Retinal pigment epithelial cell (primary cell): Measurements from ENCODE around the gene ARL13A.
"Not testable (repeated sequence)": the region's sequence is repeated elsewhere in the genome, so short reads cannot be mapped to it uniquely, and the experiment has no call there.

Source experiments
- DNase-seq: peaks from one replicate; pipeline ENCODE4 v3.0.0-alpha.2; 2010; ENCODE audit warnings: low read depth
- H3K4me3 ChIP-seq: 2 replicates; pipeline ENCODE4 v1.5.1; 2011; ENCODE audit warnings: mild to moderate bottlenecking, low read length, control low read depth, moderate library complexity
- CTCF ChIP-seq: conservative IDR thresholded peaks from 2 replicates; pipeline ENCODE4 v1.5.1; 2011; ENCODE audit warnings: low read depth, low read length, control low read depth, inconsistent platforms

ARL13A gene

DNA sequence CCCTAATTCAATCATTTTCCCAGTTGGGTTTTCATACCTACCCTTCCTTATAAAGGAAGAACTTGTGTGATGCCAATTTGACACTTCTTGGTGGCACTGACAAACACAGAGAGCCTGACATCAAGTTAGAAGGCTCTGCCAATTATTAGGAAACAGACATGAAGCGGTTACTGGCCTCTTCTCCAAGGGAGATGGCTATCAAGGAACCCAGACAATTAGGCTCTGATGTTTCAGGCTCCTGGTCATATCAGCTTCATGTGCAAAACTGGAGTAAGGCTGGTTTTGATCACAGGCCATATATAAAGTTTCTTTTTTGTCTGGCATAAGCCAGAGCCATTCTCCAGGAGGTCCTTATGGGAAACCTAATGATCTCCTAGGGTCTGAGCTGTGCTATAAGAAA lies 428 bp downstream of the ARL13A start:
- no peak for DNase-seq
- no peak overlapping the region for H3K4me3 ChIP-seq
- TF ChIP-seq CTCF = no peak

- TF ChIP-seq CTCF = no peak
- no peak overlapping the region for H3K4me3 ChIP-seq
- DNase-seq = no peak
Measured at GRCh38 chrX:100973411-100973810, 3.9 kb downstream of the ARL13A start.

DNA sequence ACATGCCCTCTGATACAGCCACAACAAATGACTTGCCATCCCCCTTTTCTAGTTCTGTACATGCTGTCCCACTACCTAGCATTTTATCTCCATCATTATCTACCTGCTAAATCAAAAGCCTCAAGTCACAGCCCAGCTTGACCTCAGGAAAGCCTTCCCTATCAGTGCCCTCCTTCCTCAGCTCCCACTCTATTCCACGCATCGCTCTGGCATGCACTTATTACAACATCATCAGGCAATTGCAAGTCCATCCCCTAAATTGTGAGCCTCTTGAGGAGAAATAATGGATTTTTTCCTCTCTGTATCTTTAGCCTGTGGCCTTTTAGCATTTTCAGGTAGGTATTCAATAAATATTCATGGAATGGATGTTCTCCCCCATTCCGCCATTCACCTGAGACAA lies 5.7 kb downstream of the ARL13A start:
- no peak overlapping the region for H3K4me3 ChIP-seq
- TF ChIP-seq CTCF = no peak

GRCh38 chrX:100976211-100976610 lies 6.7 kb downstream of the ARL13A start:
- DNase-seq = no peak
- TF ChIP-seq CTCF = no peak
- no peak overlapping the region for H3K4me3 ChIP-seq

More for the DNA sequence above, 5.7 kb downstream of the ARL13A start:
- no peak for DNase-seq

GRCh38 chrX:100979881-100980607 lies 10.5 kb downstream of the ARL13A start:
- no peak overlapping the region for H3K4me3 ChIP-seq
- DNase-seq = no peak
- TF ChIP-seq CTCF = no peak

GRCh38 chrX:100980608-100981497 lies 11.3 kb downstream of the ARL13A start:
- no peak overlapping the region for H3K4me3 ChIP-seq
- DNase-seq = peak; percentile 26
- no peak for TF ChIP-seq CTCF

- H3K4me3 ChIP-seq, DNase-seq: not testable (repeated sequence)
Measured at GRCh38 chrX:100981498-100981845, 12.0 kb downstream of the ARL13A start.
